GM18517 (cell line): ENCODE data around the gene SLC17A9.

Experiments used
- ATAC-seq: cut with Tn5 transposase; IDR thresholded peaks from one replicate; pipeline ENCODE4 v1.9.1; 2021; ENCODE audit warnings: mild to moderate bottlenecking, moderate library complexity; ENCODE audit not compliant: unreplicated experiment

The SLC17A9 gene

DNA sequence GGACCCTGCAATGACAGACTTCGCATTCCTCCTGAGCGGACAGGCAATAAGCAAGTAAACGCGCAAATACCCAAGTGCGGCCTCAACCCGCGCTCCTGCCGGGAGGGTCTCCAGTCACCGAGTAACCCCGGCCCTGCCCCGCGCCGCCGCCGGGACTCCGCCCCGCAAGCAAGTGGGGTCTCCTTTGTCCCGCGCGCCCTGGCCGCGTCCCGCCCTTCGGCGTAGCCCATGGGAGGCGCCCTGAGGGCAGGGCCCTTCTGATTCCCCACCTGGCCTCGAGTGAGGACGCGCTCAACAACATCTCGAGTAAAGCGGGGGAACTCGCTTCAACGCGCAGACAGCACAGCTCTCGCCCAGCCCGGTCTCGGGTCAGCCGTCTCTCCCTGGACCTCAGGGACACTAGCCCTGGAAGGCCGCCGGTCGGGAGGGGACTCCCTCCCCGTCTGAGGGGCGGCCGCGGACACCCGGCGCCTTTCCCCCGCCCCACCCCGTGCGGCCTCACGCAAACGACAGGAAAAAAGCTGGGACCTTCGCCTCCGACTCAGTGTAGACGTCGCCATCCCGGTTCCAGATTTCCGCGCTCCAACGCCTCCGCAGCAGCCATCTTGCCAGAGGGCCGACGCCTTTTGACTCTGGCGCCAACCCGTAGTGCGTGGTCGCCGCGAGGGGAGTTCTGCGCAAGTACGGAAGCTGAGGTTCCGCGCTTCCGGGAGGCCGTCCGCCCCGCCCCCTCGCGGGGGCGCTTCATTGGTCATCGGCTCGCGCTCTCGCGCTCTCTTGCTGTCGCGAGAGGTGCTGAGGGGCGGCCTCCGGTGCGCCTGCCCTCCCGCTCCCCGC, 15.0 kb upstream of the SLC17A9 start:
- peak; percentile 80 for ATAC-seq

DNA sequence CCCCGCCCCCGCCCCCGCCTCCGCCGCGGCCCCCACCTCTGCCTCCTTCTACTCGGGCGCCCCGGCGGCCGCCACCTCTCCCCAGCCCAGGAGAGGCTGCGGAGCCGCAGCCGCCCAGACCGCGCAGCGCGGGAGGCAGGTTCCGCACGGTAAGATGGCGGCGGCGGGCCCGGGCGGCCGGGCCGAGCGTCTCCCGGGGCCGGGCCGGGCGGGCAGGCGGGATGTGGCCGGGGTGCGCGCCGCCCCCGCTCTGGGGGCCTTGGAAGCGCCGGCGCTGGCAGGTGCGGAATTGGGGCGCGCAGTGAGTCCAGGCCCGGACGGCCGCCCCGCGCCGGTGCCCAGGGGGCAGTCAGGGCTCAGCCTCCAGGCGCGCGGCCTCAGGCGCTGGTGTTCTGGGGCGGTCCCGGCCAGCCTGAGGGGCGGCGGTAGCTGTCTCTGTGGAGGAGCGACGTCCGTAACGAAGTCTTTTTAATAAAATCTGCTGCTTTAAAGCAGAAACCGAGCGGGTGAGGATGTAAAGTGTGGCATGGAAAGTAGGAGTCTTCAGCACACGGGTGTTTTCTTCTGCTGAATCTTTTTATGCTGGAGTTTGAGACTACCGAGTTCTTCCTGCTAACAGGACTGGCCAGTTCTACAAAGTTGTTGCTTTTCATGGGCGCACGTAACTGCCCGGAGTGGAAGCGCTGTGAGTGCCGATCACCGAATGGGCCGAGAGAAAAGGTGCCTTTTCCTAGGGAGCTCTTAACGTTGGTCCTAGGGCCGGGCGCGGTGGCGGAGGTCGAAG, 14.2 kb upstream of the SLC17A9 start, which contains the start of gene GID8:
Gene GID8, plus strand, starts transcription at position 43 of the 784 bp plus-strand sequence. CDS start 3,356 bp downstream, outside the sequence.
- ATAC-seq, result peak; percentile 37

DNA sequence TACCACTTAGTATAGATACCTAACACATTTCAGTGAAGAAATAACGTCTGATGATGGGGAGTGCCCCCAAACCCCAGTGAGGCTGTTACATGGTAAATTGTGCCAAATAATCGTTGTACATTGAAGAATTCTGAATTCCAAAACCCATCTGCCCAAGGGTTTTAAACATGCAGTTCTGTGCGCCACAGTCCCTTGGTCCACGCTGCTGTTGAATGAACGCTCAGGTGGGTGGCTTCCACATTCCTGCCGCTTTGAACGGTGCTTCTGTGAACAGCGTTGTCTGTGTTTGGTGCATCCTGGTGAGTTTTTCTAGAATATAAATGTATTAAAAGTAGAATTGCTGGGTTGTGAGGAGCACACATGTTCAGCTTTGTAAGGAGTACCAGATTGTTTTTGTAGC, 11.6 kb upstream of the SLC17A9 start:
- ATAC-seq, result no peak

DNA sequence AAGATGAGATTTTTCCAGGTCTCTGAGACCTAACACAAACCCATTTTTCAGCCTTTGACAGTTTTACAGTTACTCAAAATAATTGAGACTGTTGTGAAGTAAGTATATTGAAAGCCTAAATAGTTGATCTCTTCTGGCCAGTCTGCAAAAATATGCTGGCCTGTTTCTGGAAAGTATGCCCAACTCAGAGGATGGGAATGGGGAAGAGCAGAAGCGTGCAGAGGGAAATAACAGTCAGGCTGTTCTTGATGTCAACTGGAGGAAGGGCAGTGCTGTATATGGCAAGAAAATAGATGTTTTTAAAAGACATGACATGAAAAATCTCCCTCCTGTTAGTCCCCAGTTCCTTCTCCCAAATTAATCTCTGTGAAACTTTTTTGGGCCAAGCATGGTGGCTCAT, 10.7 kb upstream of the SLC17A9 start:
- ATAC-seq, result no peak

DNA sequence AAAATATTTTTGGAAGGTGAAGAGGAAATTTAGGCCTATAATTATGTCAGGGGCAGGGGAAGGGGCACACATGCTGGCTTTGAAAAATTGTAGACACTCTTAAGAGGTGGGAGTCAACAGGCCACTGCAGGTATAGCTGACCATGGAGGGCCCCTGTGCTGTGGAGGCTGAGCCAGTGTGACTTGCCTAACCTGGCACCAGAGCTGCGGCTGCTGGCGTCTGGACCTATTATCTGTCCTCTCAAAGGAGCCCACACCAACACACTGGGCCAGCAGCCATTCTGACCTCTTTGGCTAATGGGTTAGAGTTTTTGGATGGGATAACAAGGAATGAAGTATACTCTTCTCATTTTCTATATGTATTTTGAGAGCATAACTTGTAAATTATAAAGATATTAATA, 10.1 kb upstream of the SLC17A9 start:
- no peak for ATAC-seq

DNA sequence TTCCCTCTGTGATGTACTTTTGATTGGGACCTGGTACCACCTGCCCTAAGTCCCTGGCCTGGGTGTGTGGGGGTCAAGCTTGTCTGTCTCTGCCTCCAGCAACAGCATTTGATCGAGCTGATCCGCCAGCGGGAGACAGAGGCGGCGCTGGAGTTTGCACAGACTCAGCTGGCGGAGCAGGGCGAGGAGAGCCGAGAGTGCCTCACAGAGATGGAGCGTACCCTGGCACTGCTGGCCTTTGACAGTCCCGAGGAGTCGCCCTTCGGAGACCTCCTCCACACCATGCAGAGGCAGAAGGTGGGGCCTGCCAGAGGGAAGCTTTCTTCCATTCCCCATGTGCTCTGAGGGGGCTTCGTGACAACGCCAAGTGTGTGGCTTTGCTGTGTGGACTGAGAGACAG, 9.1 kb upstream of the SLC17A9 start:
- no peak for ATAC-seq

DNA sequence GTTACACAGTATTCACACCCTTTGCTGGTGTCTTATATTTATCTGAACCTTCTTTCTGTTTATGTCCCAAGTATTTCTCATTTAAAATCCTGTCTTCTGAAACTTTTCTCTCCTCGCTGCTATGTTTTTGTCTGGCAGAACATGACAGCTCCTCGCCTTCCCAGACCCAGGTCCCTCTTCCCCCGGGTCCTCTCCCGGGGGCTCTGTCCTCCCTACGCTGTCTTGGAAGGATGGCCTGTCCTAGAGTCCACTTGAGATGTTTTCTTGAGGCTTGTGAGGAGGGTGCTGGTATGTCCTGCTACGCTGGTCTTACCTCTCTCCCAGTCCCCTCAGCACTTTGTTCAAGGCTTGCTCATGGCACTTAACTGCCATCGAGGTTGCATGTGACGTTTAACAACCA, 8.3 kb upstream of the SLC17A9 start:
- no peak for ATAC-seq

DNA sequence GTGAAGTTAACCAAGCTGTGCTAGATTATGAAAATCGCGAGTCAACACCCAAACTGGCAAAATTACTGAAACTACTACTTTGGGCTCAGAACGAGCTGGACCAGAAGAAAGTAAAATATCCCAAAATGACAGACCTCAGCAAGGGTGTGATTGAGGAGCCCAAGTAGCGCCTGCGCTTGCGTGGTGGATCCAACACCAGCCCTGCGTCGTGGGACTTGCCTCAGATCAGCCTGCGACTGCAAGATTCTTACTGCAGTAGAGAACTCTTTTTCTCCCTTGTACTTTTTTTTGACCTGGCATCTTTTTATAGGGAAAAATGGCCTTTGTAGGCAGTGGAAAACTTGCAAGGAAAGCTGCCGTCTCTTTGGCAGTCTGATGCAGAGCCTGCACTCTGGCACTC, 7.8 kb upstream of the SLC17A9 start:
- no peak for ATAC-seq

DNA sequence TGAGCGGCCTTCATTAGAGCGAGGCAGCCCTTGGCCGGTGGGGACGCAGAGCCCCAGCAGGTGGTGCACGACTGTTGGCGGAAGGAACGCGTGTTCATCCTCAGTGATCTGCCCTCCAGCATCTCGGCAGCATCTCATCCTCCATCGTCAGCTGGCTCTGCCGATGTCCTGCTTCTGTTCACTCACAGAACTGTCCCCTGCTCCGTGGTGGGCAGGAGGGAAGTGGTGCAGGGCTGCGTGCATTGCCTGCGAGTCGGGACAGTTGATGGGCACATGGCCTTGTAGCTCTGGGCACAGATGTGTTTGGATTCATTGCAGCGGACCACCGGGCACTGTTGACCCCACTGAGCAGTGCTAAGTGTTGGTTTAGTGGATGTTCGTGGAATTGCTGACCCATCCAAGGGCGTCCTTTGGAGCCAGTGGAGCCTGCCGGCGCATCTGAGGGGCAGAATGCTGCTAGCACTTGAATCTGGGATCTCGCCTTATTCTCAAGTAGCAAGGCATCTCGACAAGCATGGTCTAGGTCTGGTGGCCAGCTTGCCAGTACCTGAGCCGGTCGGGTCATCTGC, 6.7 kb upstream of the SLC17A9 start:
- ATAC-seq, result no peak

DNA sequence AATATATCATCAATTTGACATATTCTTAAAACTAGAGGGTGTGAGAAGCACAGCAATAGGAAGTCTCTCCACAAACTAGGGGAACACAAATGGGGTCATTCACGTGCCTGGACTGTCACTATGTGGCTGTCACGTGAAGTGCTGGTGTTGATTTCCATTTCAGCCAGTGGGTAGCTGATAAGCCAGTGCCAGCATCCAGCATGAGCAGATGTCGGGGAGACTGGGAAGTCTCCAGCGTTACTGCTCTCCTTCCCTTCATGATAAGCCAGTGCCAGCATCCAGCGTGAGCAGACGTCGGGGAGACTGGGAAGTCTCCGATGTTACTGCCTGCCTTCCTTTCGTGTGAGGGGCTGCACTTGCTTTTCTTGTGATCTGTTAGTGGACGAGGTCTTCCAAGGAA, 5.6 kb upstream of the SLC17A9 start:
- no peak for ATAC-seq

DNA sequence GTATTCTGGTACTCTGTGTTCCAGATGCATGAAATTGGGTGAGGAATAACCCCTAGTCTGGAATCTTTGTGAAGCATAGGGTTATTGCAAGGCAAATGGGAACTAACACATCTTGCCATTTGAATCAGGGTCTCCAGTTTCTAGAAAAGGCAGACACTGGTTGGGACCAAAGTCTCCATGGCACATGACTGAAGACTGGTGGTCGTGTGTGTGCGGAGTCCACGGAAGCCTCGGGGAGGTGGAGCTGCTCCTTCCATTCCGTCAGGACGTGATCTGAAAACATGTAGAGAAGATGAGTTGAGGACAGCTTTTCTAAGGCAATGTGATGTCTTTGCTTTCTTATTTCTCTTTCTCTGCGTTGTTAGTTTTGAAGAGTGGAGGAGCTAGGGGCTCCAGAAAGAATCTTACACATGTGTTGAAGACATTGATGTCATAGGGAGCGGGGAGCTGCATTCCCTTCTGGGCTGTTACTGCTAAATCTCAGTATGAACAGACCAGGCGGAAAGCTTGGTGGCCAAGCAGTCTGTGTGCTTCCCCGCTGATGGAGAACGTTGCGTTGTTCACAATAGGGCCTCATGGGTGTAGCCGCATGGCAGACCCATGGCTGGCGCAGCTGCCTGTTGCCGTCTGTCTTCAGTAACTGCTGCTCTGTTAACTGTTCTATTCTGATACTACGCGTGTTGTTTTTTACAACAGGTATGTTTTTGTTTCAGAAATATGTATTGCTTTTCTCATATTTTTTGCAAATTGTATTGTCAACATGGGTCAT, 4.8 kb upstream of the SLC17A9 start:
- no peak for ATAC-seq

DNA sequence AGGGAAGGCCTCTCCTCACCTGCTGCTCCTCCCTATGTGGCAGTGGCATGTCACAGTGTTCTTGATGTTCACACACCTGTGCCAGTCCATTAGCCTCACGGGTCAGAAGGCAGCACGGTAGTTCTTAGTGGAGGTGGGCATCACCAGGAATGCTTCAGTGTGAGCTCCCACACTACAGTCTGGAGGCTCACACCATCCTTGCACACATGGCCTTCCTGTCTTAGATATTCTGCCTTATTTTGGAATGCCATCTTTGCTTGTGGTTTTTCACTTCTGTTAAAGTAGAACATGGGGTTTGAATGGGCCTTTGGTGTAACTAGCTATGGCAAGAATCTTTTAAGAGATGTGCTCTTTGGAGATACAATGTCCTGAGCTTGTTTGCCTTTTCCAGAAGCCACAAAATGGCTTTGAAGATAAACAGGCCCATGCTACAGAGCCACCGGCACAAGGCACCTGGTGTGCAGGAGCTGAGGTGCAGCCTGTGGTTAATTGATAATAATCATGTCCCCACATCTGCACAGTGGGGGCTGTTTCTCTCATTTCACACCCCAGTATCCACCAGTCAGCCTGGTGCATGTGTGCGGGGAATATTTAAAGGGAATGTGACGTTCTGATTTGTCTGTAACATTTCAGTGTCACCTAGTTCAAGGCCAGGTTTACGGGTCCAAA, 3.2 kb upstream of the SLC17A9 start:
- ATAC-seq, result no peak

DNA sequence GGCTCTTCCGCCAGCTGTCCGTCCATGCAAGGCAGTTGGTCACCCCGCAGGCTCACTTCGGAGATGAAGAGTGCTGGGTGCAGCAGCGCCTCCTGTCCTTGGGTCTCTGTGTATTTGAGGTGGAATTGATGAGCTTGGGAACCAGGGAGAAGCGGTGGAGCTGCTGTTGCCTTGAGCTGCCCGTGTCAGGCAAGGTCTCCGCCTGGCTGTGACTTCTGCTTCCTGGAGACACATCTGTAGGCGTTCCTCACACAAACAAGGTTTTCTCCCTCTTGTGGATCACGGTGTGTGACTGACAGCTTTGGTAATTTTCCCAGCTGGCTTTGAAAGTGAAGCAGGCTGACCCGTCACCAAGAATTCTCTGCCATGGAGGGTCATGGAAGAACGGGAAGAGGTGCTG, 2.5 kb upstream of the SLC17A9 start:
- ATAC-seq, result no peak

DNA sequence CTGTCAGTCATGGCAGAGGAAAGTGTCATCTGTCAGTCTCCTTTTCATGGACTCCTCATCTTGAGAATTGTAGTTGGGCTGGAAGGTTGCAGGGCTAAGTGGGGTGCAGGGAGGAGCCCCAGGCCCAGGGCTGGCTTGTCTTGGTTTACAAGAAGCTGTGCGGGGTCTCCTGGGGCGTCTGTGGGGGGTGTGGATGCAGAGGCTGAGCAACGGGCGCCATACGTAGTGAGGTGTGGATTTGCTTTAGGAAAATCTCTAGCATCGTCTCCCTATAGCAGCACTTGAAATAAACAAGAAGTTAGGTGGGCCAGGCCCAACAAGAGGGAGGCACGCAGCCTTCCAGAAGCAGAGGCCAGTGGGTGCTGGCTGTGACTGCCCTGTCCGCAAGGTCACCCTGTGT, 1.8 kb upstream of the SLC17A9 start:
- ATAC-seq, result no peak

DNA sequence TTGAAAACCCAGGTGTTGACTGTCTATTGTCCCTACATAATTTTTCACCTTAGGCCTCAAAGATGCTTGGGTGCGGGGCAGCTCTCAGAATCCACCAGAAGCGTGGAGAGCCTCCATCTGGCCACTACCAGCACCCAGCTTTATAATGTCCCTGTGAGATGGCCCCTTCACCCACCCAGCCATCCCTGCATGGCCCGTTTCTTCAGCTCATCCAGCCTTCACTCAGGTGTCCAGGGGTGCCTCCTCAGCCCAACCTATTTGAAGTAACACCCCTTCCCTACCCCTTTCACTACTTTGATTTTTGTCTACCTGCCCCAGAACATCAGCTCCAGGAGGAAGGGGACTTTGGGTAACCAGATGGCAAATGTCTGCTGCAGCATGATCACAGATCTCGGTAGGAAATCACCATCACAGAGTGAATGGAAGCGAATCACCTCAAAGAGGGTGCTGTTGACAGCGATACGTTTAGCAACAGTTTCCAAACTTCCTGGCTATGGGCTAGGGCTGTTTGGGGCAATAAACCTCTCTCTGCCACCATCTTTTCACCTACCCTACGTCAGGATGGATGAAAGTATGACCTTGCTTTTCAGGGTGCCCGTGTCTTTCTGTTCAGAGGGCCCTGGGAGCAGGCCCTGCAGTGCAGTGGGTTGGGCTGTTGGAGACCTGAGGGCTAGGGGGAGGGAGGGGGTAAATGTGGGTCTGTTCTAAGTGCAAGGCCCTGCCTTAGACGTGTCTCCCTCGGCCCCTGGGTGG, 1.2 kb upstream of the SLC17A9 start:
- no peak for ATAC-seq

DNA sequence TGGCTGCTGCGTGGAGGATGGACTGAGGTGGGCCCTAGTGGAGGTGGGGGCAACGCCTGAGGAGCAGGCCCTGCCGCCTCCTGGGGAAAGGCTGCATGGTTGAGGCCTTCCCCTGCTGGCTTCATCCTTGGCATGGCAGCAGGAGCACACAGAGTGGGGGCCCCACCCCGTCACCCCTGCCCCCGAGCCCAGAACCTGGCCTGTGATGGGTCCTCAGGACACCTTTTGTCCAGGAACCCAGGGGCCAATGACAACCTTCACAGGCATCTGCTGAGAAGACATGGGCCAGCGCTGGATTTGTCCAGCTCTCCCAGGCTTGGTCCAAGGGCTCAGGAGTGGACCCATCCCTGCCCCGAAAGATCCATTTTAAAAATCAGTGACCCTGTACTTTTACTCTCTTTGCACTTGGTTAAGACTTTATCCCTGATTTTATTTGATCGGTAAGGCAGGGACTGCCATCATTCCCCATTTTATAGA, 575 bp upstream of the SLC17A9 start:
- ATAC-seq, result no peak

DNA sequence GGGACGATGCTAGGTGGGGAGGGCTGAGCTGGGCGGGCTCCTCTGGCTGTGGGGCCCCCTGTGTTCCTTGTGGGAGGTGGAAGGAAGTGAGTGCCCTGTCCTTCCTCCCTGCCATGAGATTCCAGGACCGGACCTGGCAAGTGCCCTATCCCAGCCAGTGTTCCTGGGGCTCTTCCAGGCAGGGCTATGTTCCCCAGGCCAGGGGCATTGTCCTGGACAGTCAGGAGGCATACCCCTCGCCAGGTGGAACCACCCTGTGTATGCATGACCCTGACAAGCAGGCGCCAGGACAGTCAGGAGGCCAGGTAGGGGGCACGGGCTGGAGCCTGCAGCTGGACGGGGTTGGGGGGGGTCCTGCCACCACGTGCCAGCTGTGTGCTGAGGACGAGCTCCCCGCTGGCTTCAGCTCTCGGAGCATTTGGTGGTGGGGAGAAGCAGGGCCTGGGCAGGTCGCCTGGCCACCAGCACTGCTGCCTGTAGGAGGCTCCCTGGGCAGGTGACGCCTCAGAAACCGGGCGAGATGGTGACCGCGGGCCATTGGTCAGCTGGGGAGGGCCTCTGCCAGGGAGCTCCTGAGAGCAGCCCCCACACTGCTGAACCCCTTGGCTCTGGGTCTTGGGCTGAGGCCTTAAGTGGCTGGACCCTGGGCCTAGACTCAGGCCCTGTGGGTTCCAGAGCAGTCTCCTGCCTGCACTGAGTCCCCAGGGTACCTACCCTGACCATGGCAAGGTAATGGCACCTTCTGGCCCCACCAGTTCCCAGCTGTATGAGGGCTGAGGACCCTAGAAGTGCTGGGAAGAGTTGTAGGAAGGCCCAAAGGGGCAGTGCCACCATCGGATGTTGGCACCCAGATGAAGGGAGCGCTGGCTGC, 694 bp downstream of the SLC17A9 start:
- no peak for ATAC-seq

DNA sequence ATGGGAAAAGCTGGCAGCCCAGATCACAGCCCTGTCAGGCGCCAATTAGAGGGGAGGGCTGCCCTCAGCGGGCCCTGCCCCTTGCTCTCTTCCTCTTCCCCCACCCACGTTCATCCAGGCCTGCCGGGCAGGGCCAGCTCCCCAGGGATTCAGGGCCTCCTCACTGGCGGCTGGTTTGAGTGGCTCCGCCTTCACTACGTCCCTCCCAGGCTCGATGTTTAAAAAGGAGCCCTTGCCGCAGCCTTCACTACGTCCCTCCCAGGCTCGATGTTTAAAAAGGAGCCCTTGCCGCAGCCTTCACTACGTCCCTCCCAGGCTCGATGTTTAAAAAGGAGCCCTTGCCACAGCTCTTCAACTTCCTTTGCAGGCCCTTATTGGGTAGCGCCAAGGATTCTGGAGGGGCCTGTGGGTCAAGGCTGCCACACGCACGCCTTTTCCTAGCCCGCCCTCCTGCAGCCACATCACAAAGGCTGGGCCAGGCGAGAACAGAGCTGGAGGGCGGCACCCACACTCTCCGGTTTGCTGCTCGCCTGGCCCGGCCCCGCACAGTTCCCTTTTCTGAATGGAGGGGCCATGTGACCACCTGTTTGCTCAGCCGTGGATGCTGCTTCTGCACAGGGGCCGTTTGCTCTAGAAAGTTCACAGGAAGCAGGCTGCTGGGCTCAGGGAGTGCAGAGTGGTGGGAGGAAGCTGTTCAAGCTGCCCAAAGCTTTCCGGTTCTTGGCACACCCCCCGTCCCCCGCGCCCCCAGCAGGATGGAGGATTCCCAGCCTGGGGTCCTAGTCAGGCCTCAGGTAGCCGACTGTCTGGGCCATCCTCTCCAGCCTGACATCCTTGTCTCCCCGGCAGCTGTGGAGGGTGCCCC, 1.6 kb downstream of the SLC17A9 start:
- ATAC-seq, result peak; percentile 64
